HG03521 (cell line): ENCODE data around the gene APOO.

ENCODE experiments used
- ATAC-seq: cut with Tn5 transposase; IDR thresholded peaks from one replicate; pipeline ENCODE4 v1.9.1; 2021; ENCODE audit warnings: mild to moderate bottlenecking, moderate library complexity; ENCODE audit not compliant: unreplicated experiment

Gene APOO

DNA sequence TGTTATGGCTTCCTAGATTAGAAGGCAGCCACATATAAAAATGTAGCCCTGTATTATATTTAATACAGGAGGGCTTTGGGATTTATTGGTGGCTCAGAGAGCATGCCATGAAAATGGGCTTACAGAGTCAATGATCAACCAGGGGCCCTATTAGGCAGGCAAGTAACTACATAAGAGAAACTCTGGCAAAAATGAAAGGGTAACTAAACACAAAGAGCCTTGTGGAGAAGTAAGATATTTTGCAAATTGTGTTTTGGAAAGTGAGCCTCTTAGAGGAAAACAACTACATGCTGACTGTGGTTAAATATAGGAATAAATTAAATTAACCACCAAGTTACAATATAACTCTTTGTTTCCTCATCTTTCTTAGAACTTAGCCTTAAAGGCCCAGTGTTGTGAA, 119.2 kb downstream of the APOO start:
- no peak for ATAC-seq

- no peak for ATAC-seq
These were observed 120.0 kb downstream of the APOO start for GRCh38 chrX:23787745-23788118.

DNA sequence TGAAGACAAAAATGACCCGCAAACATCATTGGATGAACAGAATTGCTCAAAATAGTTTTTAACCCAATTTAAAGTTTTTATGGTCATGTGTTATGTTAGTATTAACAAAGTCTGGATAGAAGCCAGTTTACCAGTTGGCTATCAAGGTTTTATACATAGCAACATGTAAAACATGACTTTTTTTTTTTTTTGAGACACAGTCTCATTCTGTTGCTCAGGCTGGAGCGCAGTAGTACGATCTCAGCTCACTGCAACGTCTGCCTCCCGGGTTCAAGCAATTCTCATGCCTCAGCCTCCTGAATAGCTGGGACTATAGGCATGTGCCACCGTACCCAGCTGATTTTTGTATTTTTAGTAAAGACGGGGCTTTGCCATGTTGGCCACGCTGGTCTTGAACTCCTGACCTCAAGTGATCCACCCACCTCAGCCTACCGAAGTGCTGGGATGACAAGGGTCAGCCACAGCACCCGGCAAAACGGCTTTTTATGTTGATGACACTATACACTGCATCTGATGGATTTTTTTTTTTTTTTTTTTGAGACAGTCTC, 121.4 kb downstream of the APOO start:
- no peak for ATAC-seq

DNA sequence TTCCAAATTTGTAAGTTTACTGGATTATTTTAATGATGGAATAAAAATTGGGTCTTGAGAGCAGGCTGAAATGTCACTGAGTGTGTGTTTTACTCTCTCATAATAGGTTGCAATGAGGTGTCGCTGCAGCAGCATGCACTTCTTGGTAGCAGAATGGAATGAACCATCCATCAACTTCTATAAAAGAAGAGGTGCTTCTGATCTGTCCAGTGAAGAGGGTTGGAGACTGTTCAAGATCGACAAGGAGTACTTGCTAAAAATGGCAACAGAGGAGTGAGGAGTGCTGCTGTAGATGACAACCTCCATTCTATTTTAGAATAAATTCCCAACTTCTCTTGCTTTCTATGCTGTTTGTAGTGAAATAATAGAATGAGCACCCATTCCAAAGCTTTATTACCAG, 122.2 kb downstream of the APOO start:
- ATAC-seq: no peak

DNA sequence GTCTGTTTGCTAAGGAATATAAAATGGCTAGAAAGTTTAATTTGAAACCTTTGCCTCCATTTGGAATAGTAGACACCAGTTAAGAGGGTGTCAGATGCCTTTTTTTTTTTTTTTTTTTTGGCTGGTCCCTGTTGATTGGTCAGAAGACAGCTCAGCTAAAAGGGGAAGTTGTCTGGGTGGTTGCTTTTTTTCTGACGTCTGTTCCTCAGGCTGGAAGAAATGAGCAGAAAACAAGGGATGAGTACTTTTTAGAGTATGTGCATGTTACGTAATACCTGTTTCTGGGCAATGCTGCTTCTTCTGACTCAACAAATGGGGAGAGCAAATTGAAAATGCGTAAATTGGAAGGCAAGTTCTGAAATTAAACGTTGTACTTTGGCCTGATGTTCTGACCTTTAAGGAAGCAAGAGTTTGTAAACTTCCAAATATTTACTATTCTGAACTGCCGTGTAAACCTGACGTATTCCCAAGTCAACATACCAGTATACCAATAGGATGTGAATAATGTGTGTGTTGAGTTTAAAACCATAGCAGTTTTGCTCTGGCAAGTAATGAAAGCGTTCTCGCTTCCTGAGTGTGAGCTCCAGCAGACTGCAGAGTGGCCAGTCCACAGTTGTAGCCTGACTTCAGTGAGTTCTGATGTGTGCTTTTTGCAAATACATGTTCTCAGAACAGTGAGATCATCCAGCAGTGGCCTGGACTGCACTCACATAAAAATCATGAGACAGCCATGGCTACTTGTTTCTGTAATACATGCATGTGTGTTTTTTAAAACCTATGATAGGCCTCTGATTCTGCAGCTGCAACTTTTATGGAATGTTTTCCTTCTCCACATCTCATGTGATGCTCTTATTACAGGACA, 123.0 kb downstream of the APOO start:
- no peak for ATAC-seq

DNA sequence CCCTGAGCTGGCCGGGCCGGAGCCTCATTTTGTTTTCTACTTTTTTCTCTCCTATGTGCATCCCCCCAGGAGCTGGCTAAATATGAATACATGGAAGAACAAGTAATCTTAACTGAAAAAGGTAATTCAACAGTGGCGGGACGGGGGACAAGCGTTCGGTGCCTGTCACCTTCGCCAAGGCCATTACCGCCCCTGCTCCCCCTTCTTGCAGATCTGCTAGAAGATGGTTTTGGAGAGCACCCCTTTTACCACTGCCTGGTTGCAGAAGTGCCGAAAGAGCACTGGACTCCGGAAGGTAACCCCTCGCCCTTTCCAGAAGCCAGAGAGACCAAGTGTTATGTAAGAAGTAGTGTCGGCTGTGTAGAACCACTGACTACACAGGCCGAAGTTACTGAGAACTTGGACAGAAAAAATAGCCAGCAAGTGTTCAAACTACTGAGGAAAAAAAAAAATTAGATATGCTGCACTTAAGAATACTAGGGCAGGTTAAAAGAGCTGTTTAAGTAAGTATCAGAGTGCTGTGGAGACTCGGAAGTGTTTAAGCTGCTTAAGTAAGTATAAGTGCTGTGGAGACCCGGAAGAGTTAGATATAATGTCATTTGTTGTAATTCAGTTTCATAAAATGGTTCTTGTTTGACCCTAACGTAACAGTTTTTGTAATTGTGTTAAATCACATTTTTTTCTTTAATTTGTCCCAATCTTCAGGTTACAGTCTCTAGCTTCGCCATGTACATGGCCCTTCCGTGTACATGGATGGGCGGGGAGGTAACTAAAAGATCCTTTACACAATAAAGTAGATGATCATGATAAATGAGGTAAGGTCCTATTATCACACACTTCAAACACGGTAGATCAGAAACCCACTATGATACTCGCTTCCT, 123.9 kb downstream of the APOO start:
- ATAC-seq: no peak
